Right cardiac atrium (tissue), 5 donors: ENCODE results near the gene JMJD1C. TPM values are rescaled to one million over a fixed set of nuclear protein-coding genes. Genes with fewer than 3 reads are reported as not detected.
"Not testable (repeated sequence)": the region's sequence is repeated elsewhere in the genome, so short reads cannot be mapped to it uniquely, and the experiment has no call there.

Experiments
- ATAC-seq, 2 donors: fragments of 200-7000 bp; cut with Tn5 transposase; one replicate each; pipeline versions ENCODE4 v1.8.0 to v1.9.1; 2020; ENCODE audit warnings: moderate library complexity in 2 of 2, mild to moderate bottlenecking in 1 of 2
- DNase-seq, 3 donors: peaks; one replicate each; pipeline ENCODE4 v3.0.0-alpha.2; 2020
- H3K27ac ChIP-seq: one replicate; pipeline ENCODE4 v1.5.1; 2013; ENCODE audit warnings: mild to moderate bottlenecking, low read length, control low read depth, moderate library complexity
- H3K27me3 ChIP-seq: one replicate; pipeline ENCODE4 v1.6.1; 2013; ENCODE audit not compliant: control insufficient read depth, insufficient read depth
- H3K4me1 ChIP-seq: one replicate; pipeline ENCODE4 v1.6.1; 2013; ENCODE audit warnings: low read length; ENCODE audit not compliant: control insufficient read depth, insufficient read depth
- H3K4me3 ChIP-seq: one replicate; pipeline ENCODE4 v1.5.1; 2013; ENCODE audit warnings: low read length, control low read depth
- H3K9me3 ChIP-seq: one replicate; pipeline ENCODE4 v1.6.1; 2013; ENCODE audit warnings: low read length; ENCODE audit not compliant: control insufficient read depth
- WGBS: extraction: QIAGEN DNeasy Blood & Tissue Kit; methylation state at CpG from one replicate; pipeline ENCODE4 v1.1.7; 2013; 5-methylcytosine and 5-hydroxymethylcytosine counted together
- intact Hi-C, 4 donors: fragments of 100-400 bp; cut with DNase I; formaldehyde crosslinking; loops; one replicate each; pipeline versions ENCODE4 v1.11.0 to v1.14.0; 2022 to 2023
- polyA plus RNA-seq: library from polyadenylated mRNA; stranded (reverse); fragments of 200-250 nt; gene quantifications from one replicate; pipeline ENCODE4 v1.2.3, GENCODE V29; 2013
- total RNA-seq, 4 donors: library from RNA; stranded (reverse); fragmentation: NEBNext Ultra II Directional; extraction: Animal tissue kit (Norgen Biotek cat#: 25700); gene quantifications; one replicate each; pipeline ENCODE4 v1.2.1, GENCODE V29; 2021
- donor health status: healthy with polysubstance abuse.
- donor health status: DM: no; HTN: yes; CAD: no.
- donor health status: DM: no; HTN: no; CAD: no.
- donor health status: DM: no; HTN: yes; CAD: no; lungs with severe emphysema.
- donor health status: DM: yes; HTN: yes; CAD: no.

JMJD1C gene
- total and polyA plus RNA-seq, 5 donors: 31.0 to 44.8 (median 43.1) TPM

GRCh38 chr10:63161592-63161991 is 304.2 kb downstream of the JMJD1C start:
- ATAC-seq (no peak), DNase-seq (no peak)
- Histone ChIP-seq H3K9me3 (no peaks in the 10 kb centered on the region), H3K4me3 (no peak overlapping the region), H3K4me1 (peaks cover 4% of the 10 kb centered on the region), H3K27me3 (no peaks in the 10 kb centered on the region), H3K27ac (no peak overlapping the region)
- WGBS: 56% methylated on average over 2 of the region's 2 CpGs
- intact Hi-C loops: loop anchor here in 2 of 4 donors (10.0 kb wide), 2 partner anchors 553 to 563 kb away; no protein-coding TSS in a partner anchor

GRCh38 chr10:63157845-63158624 is 307.7 kb downstream of the JMJD1C start:
- no peak overlapping the region for H3K27ac ChIP-seq
- no peaks in the 10 kb centered on the region for H3K4me1 ChIP-seq
- H3K27me3 ChIP-seq: no peaks in the 10 kb centered on the region
- DNase-seq (no peak), ATAC-seq (peak; percentile 64 to 74)
- WGBS: 65% methylated on average over 3 of the region's 3 CpGs
- no peak overlapping the region for H3K4me3 ChIP-seq
- H3K9me3 ChIP-seq: no peaks in the 10 kb centered on the region
- intact Hi-C loops: loop anchor here in 3 of 4 donors (5.0 to 10.0 kb wide), 4 partner anchors 153 to 723 kb away; no protein-coding TSS in a partner anchor

GRCh38 chr10:63156236-63156635 is 309.5 kb downstream of the JMJD1C start:
- H3K4me3 ChIP-seq: no peak overlapping the region
- WGBS: 78% methylated on average over 2 of the region's 2 CpGs
- no peak for DNase-seq
- no peak for ATAC-seq
- H3K9me3 ChIP-seq: no peaks in the 10 kb centered on the region
- H3K27me3 ChIP-seq: no peaks in the 10 kb centered on the region
- H3K4me1 ChIP-seq: no peaks in the 10 kb centered on the region
- H3K27ac ChIP-seq: no peak overlapping the region
- intact Hi-C loops: loop anchor here in 3 of 4 donors (5.0 to 10.0 kb wide), 4 partner anchors 151 to 721 kb away; no protein-coding TSS in a partner anchor

- Histone ChIP-seq H3K4me1 (no peaks in the 10 kb centered on the region), H3K4me3 (no peak overlapping the region), H3K27me3 (no peaks in the 10 kb centered on the region), H3K9me3 (no peaks in the 10 kb centered on the region), H3K27ac (no peak overlapping the region)
- WGBS: 95% methylated on average over 8 of the region's 8 CpGs
- intact Hi-C loops: loop anchor here in 3 of 4 donors (5.0 to 10.0 kb wide), 4 partner anchors 151 to 721 kb away; no protein-coding TSS in a partner anchor
- peak in 1 of 3 donors; percentile 34 for DNase-seq
- ATAC-seq: no peak
Observed at GRCh38 chr10:63155388-63156020, 310.3 kb downstream of the JMJD1C start.

- Histone ChIP-seq H3K4me3 (no peak overlapping the region), H3K27me3 (no peaks in the 10 kb centered on the region), H3K27ac (no peak overlapping the region), H3K4me1 (no peaks in the 10 kb centered on the region), H3K9me3 (no peaks in the 10 kb centered on the region)
- no peak for DNase-seq
- WGBS: 87% methylated on average over 6 of the region's 6 CpGs
- intact Hi-C loops: loop anchor here in 3 of 4 donors (5.0 to 10.0 kb wide), 4 partner anchors 150 to 720 kb away; no protein-coding TSS in a partner anchor
- ATAC-seq: no peak
Observed at GRCh38 chr10:63154546-63155387, 311.0 kb downstream of the JMJD1C start.

GRCh38 chr10:63153868-63154545 is 311.8 kb downstream of the JMJD1C start:
- not testable (repeated sequence) for H3K4me1 ChIP-seq, H3K4me3 ChIP-seq, H3K27ac ChIP-seq, H3K9me3 ChIP-seq, ATAC-seq, H3K27me3 ChIP-seq
- DNase-seq: peak in 1 of 3 donors; percentile 26
- intact Hi-C loops: loop anchor here in 2 of 4 donors (10.0 kb wide), 3 partner anchors 149 to 719 kb away; no protein-coding TSS in a partner anchor
- WGBS: 68% methylated on average over 9 of the region's 9 CpGs

GRCh38 chr10:63150745-63151144 is 315.0 kb downstream of the JMJD1C start:
- H3K4me3 ChIP-seq: no peak overlapping the region
- H3K4me1 ChIP-seq: no peaks in the 10 kb centered on the region
- WGBS: 94% methylated on average over 4 of the region's 4 CpGs
- intact Hi-C loops: loop anchor here in 2 of 4 donors (10.0 kb wide), 3 partner anchors 146 to 716 kb away; no protein-coding TSS in a partner anchor
- ATAC-seq (no peak), DNase-seq (no peak)
- no peaks in the 10 kb centered on the region for H3K27me3 ChIP-seq
- H3K27ac ChIP-seq: no peak overlapping the region
- no peaks in the 10 kb centered on the region for H3K9me3 ChIP-seq

GRCh38 chr10:63146503-63146902 is 319.3 kb downstream of the JMJD1C start:
- Histone ChIP-seq H3K4me1 (peaks cover 1% of the 10 kb centered on the region), H3K27ac (no peak overlapping the region), H3K4me3 (no peak overlapping the region), H3K9me3 (no peaks in the 10 kb centered on the region), H3K27me3 (no peaks in the 10 kb centered on the region)
- intact Hi-C loops: no loop called here
- ATAC-seq (no peak), DNase-seq (no peak)

- Histone ChIP-seq H3K4me3 (no peak overlapping the region), H3K9me3 (no peaks in the 10 kb centered on the region), H3K4me1 (peaks cover 1% of the 10 kb centered on the region), H3K27ac (no peak overlapping the region), H3K27me3 (no peaks in the 10 kb centered on the region)
- ATAC-seq (no peak), DNase-seq (no peak)
- intact Hi-C loops: no loop called here
Observed at GRCh38 chr10:63145782-63146181, 320.0 kb downstream of the JMJD1C start.

GRCh38 chr10:63143987-63144386 is 321.8 kb downstream of the JMJD1C start:
- H3K27ac ChIP-seq: no peak overlapping the region
- H3K4me3 ChIP-seq: no peak overlapping the region
- no peaks in the 10 kb centered on the region for H3K9me3 ChIP-seq
- intact Hi-C loops: no loop called here
- WGBS: 78% methylated on average over 5 of the region's 5 CpGs
- H3K4me1 ChIP-seq: peaks cover 1% of the 10 kb centered on the region
- ATAC-seq (no peak), DNase-seq (no peak)
- H3K27me3 ChIP-seq: no peaks in the 10 kb centered on the region
